ENCODE results near the gene ERGIC2.

The ERGIC2 gene

GRCh38 chr12:29382251-29382650, 1.3 kb upstream of the ERGIC2 start:
- Histone ChIP-seq H3K27me3 (replicated peaks; ENCODE audit: control insufficient read depth, insufficient read depth, low read length, poor library complexity, severe bottlenecking) (no peaks in the 10 kb centered on the region), H3K27ac (ENCODE audit: insufficient read depth, low read length, poor library complexity, severe bottlenecking) (no peak overlapping the region), H3K4me3 (ENCODE audit: insufficient read depth, low read depth, low read length, poor library complexity, severe bottlenecking) (no peak overlapping the region), H3K4me1 (ENCODE audit: control insufficient read depth, insufficient read depth, low read length, poor library complexity, severe bottlenecking) (no peaks in the 10 kb centered on the region), H3K9me3 (ENCODE audit: control insufficient read depth, low read length) (no peaks in the 10 kb centered on the region), H3K36me3 (ENCODE audit: control insufficient read depth, insufficient read depth, low read length) (peaks cover 2% of the 10 kb centered on the region)
- DNase-seq = no peak

DNA sequence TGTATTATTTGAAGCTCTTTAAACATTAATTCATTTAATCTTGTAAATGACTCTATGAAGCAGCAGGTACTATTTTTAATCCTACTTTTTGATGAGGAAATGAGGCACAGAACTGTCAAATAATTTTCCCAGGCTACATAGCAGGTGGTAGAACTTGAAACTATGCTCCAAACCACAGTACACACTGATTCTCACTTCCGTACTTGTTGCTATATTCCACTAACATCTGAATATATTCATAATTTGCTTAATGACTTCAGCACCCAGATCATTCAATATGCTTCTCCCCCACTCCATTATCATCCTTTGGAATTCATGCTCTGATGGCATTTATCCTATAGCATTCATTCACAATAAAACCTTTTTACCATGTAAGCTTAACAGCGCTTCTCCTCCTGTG, 4.9 kb downstream of the ERGIC2 start:
- Histone ChIP-seq H3K4me1 (ENCODE audit: control insufficient read depth, insufficient read depth, low read length, poor library complexity, severe bottlenecking) (no peaks in the 10 kb centered on the region), H3K27me3 (replicated peaks; ENCODE audit: control insufficient read depth, insufficient read depth, low read length, poor library complexity, severe bottlenecking) (no peaks in the 10 kb centered on the region), H3K36me3 (ENCODE audit: control insufficient read depth, insufficient read depth, low read length) (peaks cover 6% of the 10 kb centered on the region), H3K27ac (ENCODE audit: insufficient read depth, low read length, poor library complexity, severe bottlenecking) (no peak overlapping the region), H3K4me3 (ENCODE audit: insufficient read depth, low read depth, low read length, poor library complexity, severe bottlenecking) (no peak overlapping the region), H3K9me3 (ENCODE audit: control insufficient read depth, low read length) (no peaks in the 10 kb centered on the region)
- DNase-seq = no peak

- no peak for DNase-seq
- H3K4me3 ChIP-seq (ENCODE audit: insufficient read depth, low read depth, low read length, poor library complexity, severe bottlenecking) = no peak overlapping the region
- H3K9me3 ChIP-seq (ENCODE audit: control insufficient read depth, low read length) = no peaks in the 10 kb centered on the region
- no peaks in the 10 kb centered on the region for H3K27me3 ChIP-seq (replicated peaks; ENCODE audit: control insufficient read depth, insufficient read depth, low read length, poor library complexity, severe bottlenecking)
- H3K36me3 ChIP-seq (ENCODE audit: control insufficient read depth, insufficient read depth, low read length) = peaks cover 6% of the 10 kb centered on the region
- no peak overlapping the region for H3K27ac ChIP-seq (ENCODE audit: insufficient read depth, low read length, poor library complexity, severe bottlenecking)
- H3K4me1 ChIP-seq (ENCODE audit: control insufficient read depth, insufficient read depth, low read length, poor library complexity, severe bottlenecking) = no peaks in the 10 kb centered on the region
Measured at GRCh38 chr12:29374913-29375312, 6.1 kb downstream of the ERGIC2 start.

DNA sequence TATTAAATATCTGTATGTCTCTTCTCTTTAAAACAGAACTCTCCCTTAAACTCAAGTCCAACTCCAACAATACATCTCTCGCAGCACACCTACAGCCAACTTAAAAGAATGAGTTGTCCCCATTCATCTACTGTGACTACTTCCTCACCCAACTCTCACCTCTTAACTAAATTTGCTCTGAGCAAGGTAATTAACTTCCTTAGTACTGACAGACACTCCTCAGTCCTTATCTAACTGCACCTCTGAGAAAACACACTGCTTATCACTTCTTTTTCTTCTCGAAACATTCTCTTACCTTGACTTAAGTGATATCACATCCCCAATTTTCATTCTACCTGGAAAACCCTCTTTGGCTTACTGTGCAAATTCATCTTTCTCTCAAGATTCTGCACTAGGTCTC, 7.0 kb downstream of the ERGIC2 start:
- Histone ChIP-seq H3K9me3 (ENCODE audit: control insufficient read depth, low read length) (no peaks in the 10 kb centered on the region), H3K4me1 (ENCODE audit: control insufficient read depth, insufficient read depth, low read length, poor library complexity, severe bottlenecking) (no peaks in the 10 kb centered on the region)

DNA sequence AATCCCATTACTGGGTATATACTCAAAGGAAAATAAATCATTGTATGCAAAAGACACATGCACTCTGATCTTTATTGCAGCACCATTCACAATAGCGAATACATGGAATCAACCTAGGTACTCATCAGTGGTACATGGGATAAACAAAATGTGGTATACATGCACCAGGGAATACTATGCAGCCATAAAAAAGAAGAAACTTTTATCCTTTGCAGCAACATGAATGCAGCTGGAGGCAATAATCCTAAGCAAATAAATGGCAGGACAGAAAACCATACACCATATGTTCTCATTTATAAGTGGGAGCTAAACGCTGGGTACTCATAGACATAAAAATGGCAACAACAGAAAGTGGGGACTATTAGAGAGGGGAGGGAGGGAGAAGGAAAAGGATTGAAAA, 15.9 kb downstream of the ERGIC2 start:
- H3K27me3 ChIP-seq (replicated peaks; ENCODE audit: control insufficient read depth, insufficient read depth, low read length, poor library complexity, severe bottlenecking) = no peaks in the 10 kb centered on the region
- no peak overlapping the region for H3K4me3 ChIP-seq (ENCODE audit: insufficient read depth, low read depth, low read length, poor library complexity, severe bottlenecking)
- peaks cover 41% of the 10 kb centered on the region for H3K36me3 ChIP-seq (ENCODE audit: control insufficient read depth, insufficient read depth, low read length)
- H3K4me1 ChIP-seq (ENCODE audit: control insufficient read depth, insufficient read depth, low read length, poor library complexity, severe bottlenecking) = no peaks in the 10 kb centered on the region
- DNase-seq = no peak
- H3K27ac ChIP-seq (ENCODE audit: insufficient read depth, low read length, poor library complexity, severe bottlenecking) = no peak overlapping the region
- H3K9me3 ChIP-seq (ENCODE audit: control insufficient read depth, low read length) = peaks cover 5% of the 10 kb centered on the region

More for the DNA sequence above, 7.0 kb downstream of the ERGIC2 start:
- Histone ChIP-seq H3K27me3 (replicated peaks; ENCODE audit: control insufficient read depth, insufficient read depth, low read length, poor library complexity, severe bottlenecking) (no peaks in the 10 kb centered on the region), H3K36me3 (ENCODE audit: control insufficient read depth, insufficient read depth, low read length) (peaks cover 6% of the 10 kb centered on the region), H3K27ac (ENCODE audit: insufficient read depth, low read length, poor library complexity, severe bottlenecking) (no peak overlapping the region), H3K4me3 (ENCODE audit: insufficient read depth, low read depth, low read length, poor library complexity, severe bottlenecking) (no peak overlapping the region)
- no peak for DNase-seq

DNA sequence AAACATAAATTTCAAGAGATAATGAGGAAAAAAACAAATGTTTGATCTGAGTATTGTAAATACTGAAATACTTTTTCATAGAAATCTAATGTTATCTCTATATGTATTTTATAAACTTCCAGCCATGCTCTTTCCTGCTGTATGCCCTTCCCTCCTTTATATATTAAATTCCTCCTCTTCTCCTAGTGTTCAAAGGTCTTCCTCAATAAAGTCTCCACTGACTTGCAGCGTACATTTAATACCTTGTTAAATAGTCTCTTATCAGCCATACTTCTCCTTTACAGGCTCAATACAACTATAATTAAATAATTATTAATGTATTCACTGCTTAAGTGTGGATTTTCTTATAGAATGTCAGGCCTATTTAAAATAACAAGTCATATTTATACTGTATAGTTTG, 26.0 kb downstream of the ERGIC2 start:
- Histone ChIP-seq H3K36me3 (ENCODE audit: control insufficient read depth, insufficient read depth, low read length) (peaks cover 31% of the 10 kb centered on the region), H3K27ac (ENCODE audit: insufficient read depth, low read length, poor library complexity, severe bottlenecking) (no peak overlapping the region), H3K4me1 (ENCODE audit: control insufficient read depth, insufficient read depth, low read length, poor library complexity, severe bottlenecking) (no peaks in the 10 kb centered on the region), H3K27me3 (replicated peaks; ENCODE audit: control insufficient read depth, insufficient read depth, low read length, poor library complexity, severe bottlenecking) (no peaks in the 10 kb centered on the region), H3K4me3 (ENCODE audit: insufficient read depth, low read depth, low read length, poor library complexity, severe bottlenecking) (no peak overlapping the region), H3K9me3 (ENCODE audit: control insufficient read depth, low read length) (no peaks in the 10 kb centered on the region)
- no peak for DNase-seq

GRCh38 chr12:29350080-29350479, 30.9 kb downstream of the ERGIC2 start:
- Histone ChIP-seq H3K4me3 (ENCODE audit: insufficient read depth, low read depth, low read length, poor library complexity, severe bottlenecking) (no peak overlapping the region), H3K36me3 (ENCODE audit: control insufficient read depth, insufficient read depth, low read length) (peaks cover 39% of the 10 kb centered on the region), H3K27ac (ENCODE audit: insufficient read depth, low read length, poor library complexity, severe bottlenecking) (no peak overlapping the region), H3K27me3 (replicated peaks; ENCODE audit: control insufficient read depth, insufficient read depth, low read length, poor library complexity, severe bottlenecking) (no peaks in the 10 kb centered on the region), H3K4me1 (ENCODE audit: control insufficient read depth, insufficient read depth, low read length, poor library complexity, severe bottlenecking) (no peaks in the 10 kb centered on the region), H3K9me3 (ENCODE audit: control insufficient read depth, low read length) (no peaks in the 10 kb centered on the region)
- DNase-seq = no peak

- no peak overlapping the region for H3K27ac ChIP-seq (ENCODE audit: insufficient read depth, low read length, poor library complexity, severe bottlenecking)
- H3K4me3 ChIP-seq (ENCODE audit: insufficient read depth, low read depth, low read length, poor library complexity, severe bottlenecking) = no peak overlapping the region
- peaks cover 40% of the 10 kb centered on the region for H3K36me3 ChIP-seq (ENCODE audit: control insufficient read depth, insufficient read depth, low read length)
- no peaks in the 10 kb centered on the region for H3K4me1 ChIP-seq (ENCODE audit: control insufficient read depth, insufficient read depth, low read length, poor library complexity, severe bottlenecking)
- H3K9me3 ChIP-seq (ENCODE audit: control insufficient read depth, low read length) = no peaks in the 10 kb centered on the region
- H3K27me3 ChIP-seq (replicated peaks; ENCODE audit: control insufficient read depth, insufficient read depth, low read length, poor library complexity, severe bottlenecking) = no peaks in the 10 kb centered on the region
- DNase-seq = no peak
Measured at GRCh38 chr12:29346769-29347421, 34.1 kb downstream of the ERGIC2 start.

DNA sequence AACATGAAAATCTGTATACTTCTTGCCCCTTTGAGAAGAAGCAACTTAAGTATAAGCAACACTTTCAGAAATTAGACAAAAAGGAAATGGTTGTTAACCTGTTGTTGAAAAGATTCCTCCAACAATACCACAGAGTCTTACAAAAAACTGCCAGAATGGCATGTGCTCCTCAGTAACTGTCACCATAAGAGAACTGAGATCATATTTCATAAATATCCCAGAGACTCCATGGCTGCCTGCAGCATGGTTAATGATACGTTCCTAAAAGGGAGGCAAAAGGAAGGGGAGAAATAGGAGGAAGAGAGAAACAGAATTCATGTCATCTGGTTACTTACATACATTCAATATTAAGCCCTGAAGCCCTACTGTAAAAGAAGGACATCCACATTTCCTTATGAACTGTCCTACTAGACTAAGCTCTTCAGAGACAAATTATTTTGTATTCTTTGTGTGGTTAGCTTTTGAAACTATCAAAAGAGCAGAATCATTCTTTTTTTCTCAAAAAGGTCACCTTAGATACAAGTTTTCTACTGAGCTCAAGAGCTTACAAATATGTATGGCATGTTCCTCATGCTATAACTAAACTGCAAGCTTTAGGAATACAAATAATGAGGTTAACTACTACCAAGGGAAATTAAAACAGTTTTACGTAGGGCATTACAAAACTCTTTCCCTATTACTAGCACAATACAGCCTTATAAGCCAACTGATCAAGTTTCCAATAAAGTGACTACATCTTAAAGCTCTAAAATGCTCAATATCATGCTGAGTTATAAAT, 37.8 kb downstream of the ERGIC2 start:
- H3K4me1 ChIP-seq (ENCODE audit: control insufficient read depth, insufficient read depth, low read length, poor library complexity, severe bottlenecking) = no peaks in the 10 kb centered on the region
- peaks cover 51% of the 10 kb centered on the region for H3K36me3 ChIP-seq (ENCODE audit: control insufficient read depth, insufficient read depth, low read length)
- no peaks in the 10 kb centered on the region for H3K9me3 ChIP-seq (ENCODE audit: control insufficient read depth, low read length)
- H3K27me3 ChIP-seq (replicated peaks; ENCODE audit: control insufficient read depth, insufficient read depth, low read length, poor library complexity, severe bottlenecking) = no peaks in the 10 kb centered on the region
- DNase-seq = no peak
- no peak overlapping the region for H3K4me3 ChIP-seq (ENCODE audit: insufficient read depth, low read depth, low read length, poor library complexity, severe bottlenecking)
- no peak overlapping the region for H3K27ac ChIP-seq (ENCODE audit: insufficient read depth, low read length, poor library complexity, severe bottlenecking)

GRCh38 chr12:29337325-29337724, 43.6 kb downstream of the ERGIC2 start:
- no peaks in the 10 kb centered on the region for H3K4me1 ChIP-seq (ENCODE audit: control insufficient read depth, insufficient read depth, low read length, poor library complexity, severe bottlenecking)
- H3K27ac ChIP-seq (ENCODE audit: insufficient read depth, low read length, poor library complexity, severe bottlenecking) = no peak overlapping the region
- H3K36me3 ChIP-seq (ENCODE audit: control insufficient read depth, insufficient read depth, low read length) = peaks cover 18% of the 10 kb centered on the region
- no peaks in the 10 kb centered on the region for H3K9me3 ChIP-seq (ENCODE audit: control insufficient read depth, low read length)
- H3K27me3 ChIP-seq (replicated peaks; ENCODE audit: control insufficient read depth, insufficient read depth, low read length, poor library complexity, severe bottlenecking) = no peaks in the 10 kb centered on the region
- no peak for DNase-seq
- H3K4me3 ChIP-seq (ENCODE audit: insufficient read depth, low read depth, low read length, poor library complexity, severe bottlenecking) = no peak overlapping the region

All from effector memory CD4-positive, alpha-beta T cell (primary cell).